Retinal pigment epithelial cell (primary cell): ENCODE measurements around the gene PHLDB1.
A peak's percentile ranks its signal among the peaks of the same experiment; 100 is the strongest.

ENCODE experiments used
- DNase-seq: peaks from one replicate; pipeline ENCODE4 v3.0.0-alpha.2; 2010; ENCODE audit warnings: low read depth
- H3K4me3 ChIP-seq: 2 replicates; pipeline ENCODE4 v1.5.1; 2011; ENCODE audit warnings: mild to moderate bottlenecking, low read length, control low read depth, moderate library complexity
- TF ChIP-seq, protein P1 (sequence below): conservative IDR thresholded peaks from 2 replicates; pipeline ENCODE4 v1.5.1; 2011; ENCODE audit warnings: low read depth, low read length, control low read depth, inconsistent platforms

Gene PHLDB1

DNA sequence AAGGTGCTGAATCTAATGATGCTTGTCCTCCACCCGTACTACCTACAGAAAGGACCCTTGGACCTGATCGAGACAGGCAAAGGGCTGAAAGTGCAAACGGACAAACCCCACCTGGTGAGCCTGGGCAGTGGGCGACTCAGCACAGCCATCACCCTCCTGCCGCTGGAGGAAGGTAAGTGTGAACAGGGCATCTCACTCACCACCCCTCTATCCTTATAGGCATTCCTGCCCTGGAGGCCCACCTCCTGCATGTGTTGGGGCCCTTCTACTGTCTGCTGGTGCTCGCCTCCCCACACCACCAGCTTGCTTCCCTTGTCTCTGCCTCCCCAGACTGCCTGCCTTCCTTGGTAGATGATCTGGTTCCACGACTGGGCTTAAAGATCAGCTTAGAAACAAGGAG is 7.1 kb downstream of the PHLDB1 start:
- DNase-seq = no peak
- TF ChIP-seq, protein P1, sequence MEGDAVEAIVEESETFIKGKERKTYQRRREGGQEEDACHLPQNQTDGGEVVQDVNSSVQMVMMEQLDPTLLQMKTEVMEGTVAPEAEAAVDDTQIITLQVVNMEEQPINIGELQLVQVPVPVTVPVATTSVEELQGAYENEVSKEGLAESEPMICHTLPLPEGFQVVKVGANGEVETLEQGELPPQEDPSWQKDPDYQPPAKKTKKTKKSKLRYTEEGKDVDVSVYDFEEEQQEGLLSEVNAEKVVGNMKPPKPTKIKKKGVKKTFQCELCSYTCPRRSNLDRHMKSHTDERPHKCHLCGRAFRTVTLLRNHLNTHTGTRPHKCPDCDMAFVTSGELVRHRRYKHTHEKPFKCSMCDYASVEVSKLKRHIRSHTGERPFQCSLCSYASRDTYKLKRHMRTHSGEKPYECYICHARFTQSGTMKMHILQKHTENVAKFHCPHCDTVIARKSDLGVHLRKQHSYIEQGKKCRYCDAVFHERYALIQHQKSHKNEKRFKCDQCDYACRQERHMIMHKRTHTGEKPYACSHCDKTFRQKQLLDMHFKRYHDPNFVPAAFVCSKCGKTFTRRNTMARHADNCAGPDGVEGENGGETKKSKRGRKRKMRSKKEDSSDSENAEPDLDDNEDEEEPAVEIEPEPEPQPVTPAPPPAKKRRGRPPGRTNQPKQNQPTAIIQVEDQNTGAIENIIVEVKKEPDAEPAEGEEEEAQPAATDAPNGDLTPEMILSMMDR = no peak
- H3K4me3 ChIP-seq = no peak overlapping the region

DNA sequence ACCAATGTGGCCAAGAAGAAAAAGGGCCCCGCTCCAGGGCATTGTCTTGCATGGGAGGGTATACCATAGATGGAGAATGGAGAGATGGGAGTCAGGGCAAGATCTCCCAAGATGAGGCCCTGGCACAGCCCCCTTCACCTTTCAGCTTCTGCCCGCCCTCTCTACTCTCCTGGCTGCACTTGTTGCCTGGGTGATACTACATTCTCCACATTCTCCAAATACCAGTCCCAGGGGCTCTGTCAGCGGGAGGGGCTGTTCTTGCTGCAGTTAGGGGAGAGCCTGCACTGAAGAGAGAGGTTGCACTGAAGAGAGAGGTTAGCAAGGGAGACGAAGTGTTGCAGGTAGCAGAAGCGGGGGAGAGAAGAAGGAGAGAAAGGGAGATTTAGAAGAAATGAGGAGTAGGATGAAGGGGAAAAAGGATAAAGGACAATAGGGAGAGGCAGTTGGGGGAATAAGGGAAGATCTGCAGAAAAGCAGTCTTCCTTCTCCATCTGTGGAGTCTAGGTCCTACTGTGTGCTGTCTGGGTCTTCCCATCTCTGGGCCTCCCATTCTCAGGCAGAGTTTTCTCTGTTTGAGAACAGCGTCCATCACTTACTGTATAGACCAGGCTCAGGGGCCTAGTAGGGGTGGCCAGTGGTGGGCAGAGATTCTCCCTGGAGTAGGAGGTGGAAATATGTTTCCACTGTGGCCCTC is 8.0 kb downstream of the PHLDB1 start:
- DNase-seq = peak; percentile 69
- TF ChIP-seq, protein P1 = no peak
- H3K4me3 ChIP-seq = no peak overlapping the region

DNA sequence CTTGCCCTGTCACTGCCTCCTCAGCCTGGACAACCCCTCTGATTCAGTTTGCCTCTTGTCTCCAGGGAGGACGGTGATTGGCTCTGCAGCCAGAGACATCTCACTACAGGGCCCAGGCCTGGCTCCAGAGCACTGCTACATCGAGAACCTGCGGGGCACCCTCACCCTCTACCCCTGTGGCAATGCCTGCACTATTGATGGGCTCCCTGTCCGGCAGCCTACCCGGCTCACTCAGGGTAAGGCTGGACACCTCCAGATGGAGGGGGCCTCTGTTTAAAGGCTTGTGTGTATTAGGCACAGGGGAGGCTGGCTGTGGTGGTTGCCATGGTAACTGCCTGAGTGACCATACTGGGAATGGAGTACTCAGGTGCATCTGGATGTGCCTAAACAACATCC is 8.6 kb downstream of the PHLDB1 start:
- TF ChIP-seq, protein P1 = no peak
- DNase-seq = no peak
- no peak overlapping the region for H3K4me3 ChIP-seq

DNA sequence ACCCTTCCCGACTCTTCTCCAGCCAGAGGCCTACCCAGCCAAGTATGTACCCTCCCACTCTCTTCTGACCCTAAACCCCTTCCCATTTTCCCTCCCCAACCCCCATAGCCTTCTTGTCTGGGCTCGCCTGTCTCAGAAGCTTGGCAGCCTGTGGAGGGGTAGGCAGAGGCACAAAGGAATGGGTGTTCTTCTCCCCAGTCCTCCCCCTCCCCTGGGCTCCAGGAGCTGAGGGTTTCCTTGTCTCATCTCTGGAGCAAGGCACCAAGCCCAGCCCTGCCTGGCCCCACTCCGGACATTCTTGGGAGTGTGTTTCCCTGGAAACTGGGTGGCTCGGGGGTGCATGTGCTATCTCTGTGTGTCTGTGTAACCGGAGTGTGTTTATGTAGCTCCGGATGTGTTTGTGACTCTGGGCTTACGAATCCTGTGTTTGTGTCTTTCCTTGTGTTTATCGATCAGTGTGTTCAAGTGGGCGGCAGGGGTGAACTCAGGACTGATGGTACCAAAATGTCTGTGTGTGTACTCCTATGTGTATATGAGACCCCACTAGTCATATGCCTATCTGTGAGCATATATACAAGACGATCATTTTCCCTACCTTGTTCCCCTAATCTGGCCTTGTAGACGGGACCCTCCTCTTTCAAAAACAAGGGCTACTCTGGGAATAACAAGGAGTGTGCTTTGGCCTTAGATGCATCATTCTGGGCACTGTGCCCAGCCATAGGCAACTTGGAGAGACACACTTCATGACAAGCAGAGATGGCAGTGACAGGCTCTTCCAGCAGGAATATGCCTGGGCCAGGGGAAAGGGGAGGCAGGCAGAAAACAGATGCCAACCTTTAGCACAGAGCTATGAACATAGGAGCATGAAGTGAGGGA is 10.9 kb downstream of the PHLDB1 start:
- no peak overlapping the region for H3K4me3 ChIP-seq
- no peak for DNase-seq
- TF ChIP-seq, protein P1 = no peak

DNA sequence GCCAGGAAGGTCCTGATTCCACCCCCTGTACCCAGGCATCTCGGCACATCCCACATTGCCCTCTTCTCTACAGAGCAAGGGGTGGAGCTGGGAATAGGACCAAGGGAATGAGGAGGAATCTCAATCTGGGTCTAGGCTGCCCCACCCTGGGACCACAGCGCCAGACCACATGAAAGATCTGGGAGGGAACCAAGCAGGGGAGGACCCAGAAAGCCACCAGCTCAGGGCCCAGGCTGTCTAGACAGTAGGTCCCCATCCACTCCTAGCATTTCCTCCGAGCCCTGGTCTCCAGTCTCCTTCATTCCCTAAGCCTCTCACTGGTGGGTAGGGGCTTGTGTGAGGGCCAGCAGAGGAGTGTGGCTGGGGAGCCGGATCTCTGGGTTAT is 11.6 kb downstream of the PHLDB1 start:
- H3K4me3 ChIP-seq = no peak overlapping the region
- DNase-seq = peak; percentile 51
- TF ChIP-seq, protein P1 = no peak

DNA sequence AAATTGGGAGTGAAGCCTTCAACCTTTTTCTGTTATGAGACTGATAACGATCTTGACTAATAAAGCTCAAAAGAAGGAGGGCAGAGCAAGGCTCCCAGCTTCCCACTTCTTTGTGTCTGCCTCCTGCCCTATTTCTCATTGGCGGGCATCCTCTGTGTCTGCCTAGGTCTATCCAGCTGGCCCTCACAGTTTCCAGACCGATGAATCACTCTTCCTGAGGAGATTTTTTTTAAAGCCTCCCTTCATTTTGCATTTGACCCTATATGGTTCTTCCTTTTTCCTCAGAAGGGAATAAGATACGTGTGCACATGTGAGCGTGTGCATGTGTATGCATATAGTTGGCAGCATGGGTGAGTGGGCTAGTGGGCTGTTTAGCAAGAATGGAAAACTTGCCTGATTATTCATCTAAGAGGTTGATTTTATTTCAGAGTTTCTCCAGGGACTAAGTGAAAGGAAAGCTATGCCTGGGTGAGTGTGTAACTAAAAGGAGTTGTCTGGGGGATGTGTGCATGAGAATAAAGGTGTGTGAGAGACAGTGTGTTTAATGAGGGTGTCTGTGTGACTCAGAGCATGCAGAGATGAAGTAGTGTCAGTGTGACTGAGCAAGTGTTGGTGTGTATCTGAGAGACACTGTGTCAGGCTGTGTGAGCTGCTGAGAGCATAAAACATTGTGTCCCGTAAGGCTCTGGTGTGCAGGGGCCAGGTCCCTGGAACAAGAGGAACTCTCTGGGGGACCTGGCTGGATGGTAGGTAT is 12.2 kb downstream of the PHLDB1 start:
- H3K4me3 ChIP-seq = no peak overlapping the region
- TF ChIP-seq, protein P1 = no peak
- DNase-seq = peak; percentile 81
